ENCODE data around the gene SV2B. TPM values are rescaled to one million over a fixed set of nuclear protein-coding genes. Genes with fewer than 3 reads are reported as not detected.

The SV2B gene
- total RNA-seq, 1 experiment from 2014 or later: not detected

DNA sequence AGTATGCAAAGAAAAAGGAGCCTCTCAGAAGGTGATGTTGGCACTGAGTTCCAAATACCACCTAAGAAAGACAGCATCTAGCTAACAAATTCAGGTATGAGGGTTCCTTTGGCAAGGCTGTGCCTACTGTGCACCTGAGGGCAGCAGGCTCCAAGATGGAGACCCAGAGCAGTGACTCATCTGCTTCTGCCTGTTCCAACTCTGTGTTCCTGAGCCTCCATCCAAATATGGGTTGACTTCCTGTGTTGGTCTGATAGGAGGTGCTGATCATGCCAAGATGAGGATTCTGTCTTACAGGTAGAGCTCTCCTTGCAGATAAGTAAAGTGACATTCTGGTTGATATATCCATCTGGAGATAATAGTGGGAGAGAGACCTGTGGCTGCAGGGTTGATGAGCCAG is 26.0 kb downstream of the SV2B start:
- peaks cover 91% of the 10 kb centered on the region for H3K27me3 ChIP-seq (ENCODE audit: insufficient read depth, low read depth)
- BruUV-seq (replicated peaks): no TSS peak

DNA sequence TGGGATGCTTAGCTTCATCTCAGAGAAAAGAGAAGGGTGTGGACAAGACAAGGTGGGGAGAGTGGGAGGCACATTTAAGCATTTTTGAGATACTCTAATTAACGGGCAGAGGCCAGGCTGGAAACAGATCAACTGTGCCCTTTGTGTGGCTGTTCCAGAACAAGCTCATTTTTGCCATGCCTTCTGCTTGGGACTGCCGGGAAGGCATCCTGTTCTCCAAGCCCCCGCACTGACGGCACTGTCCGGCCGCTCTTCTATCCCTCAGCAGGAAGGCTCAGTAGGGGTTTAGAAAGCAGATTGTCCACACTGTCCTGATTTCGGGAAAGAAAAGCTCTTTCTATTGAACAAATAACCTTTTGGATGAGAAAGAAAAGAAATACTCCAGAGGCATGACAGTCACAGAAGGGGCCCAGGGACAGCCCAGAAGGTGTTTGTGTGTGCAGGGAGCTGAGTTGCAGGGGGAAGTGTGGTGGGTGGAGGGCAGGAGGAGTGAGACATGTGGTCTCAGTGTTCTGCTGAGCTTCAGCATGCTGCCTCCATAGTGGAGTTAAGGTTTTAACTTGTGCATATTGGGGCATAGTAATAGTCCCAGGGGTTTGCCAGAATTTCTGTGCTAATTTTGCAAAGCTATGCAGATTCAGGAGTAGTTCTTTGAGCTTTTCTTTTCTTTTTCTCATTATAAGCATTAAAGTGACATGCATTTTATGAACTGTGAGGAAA is 27.3 kb downstream of the SV2B start:
- Histone ChIP-seq H3K36me3 (ENCODE audit: low read depth) (no peaks in the 10 kb centered on the region), H3K4me1 (replicated peaks; ENCODE audit: insufficient read depth) (no peaks in the 10 kb centered on the region), H3K79me2 (ENCODE audit: low read depth) (no peaks in the 10 kb centered on the region), H4K20me1 (ENCODE audit: insufficient read depth) (no peaks in the 10 kb centered on the region), H2AFZ (no peak overlapping the region), H3K4me3 (no peak overlapping the region), H3K9me2 (ENCODE audit: insufficient read depth) (no peaks in the 10 kb centered on the region), H3K9me3 (ENCODE audit: insufficient read depth, low read depth) (no peaks in the 10 kb centered on the region), H3K27me3 (ENCODE audit: insufficient read depth, low read depth) (peaks cover 93% of the 10 kb centered on the region), H3F3A (ENCODE audit: insufficient read depth, low read depth) (no peaks in the 10 kb centered on the region), H3K27ac (no peak overlapping the region), H3K4me2 (no peak overlapping the region)
- TF ChIP-seq, protein P1, sequence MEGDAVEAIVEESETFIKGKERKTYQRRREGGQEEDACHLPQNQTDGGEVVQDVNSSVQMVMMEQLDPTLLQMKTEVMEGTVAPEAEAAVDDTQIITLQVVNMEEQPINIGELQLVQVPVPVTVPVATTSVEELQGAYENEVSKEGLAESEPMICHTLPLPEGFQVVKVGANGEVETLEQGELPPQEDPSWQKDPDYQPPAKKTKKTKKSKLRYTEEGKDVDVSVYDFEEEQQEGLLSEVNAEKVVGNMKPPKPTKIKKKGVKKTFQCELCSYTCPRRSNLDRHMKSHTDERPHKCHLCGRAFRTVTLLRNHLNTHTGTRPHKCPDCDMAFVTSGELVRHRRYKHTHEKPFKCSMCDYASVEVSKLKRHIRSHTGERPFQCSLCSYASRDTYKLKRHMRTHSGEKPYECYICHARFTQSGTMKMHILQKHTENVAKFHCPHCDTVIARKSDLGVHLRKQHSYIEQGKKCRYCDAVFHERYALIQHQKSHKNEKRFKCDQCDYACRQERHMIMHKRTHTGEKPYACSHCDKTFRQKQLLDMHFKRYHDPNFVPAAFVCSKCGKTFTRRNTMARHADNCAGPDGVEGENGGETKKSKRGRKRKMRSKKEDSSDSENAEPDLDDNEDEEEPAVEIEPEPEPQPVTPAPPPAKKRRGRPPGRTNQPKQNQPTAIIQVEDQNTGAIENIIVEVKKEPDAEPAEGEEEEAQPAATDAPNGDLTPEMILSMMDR (conservative IDR thresholded peaks at IDR 0.05): no peak
- TF ChIP-seq EZH2 (IDR thresholded peaks at IDR 0.05; ENCODE audit: low read depth): no peak
- BruUV-seq (replicated peaks): no TSS peak
- ChIA-PET CTCF (no interaction called here), POLR2A (ENCODE audit: unreplicated experiment) (no interaction called here)
- intact Hi-C loops (cut with micrococcal nuclease; ENCODE audit: unreplicated experiment): no loop called here
- DNase-seq: no peak

More for the DNA sequence above, 26.0 kb downstream of the SV2B start:
- no peak overlapping the region for H2AFZ ChIP-seq
- no peaks in the 10 kb centered on the region for H3K36me3 ChIP-seq (ENCODE audit: low read depth)
- TF ChIP-seq, protein P1 (conservative IDR thresholded peaks at IDR 0.05): no peak
- TF ChIP-seq EZH2 (IDR thresholded peaks at IDR 0.05; ENCODE audit: low read depth): no peak
- H3K27ac ChIP-seq: no peak overlapping the region
- H3K4me3 ChIP-seq: no peak overlapping the region
- H3K9me3 ChIP-seq (ENCODE audit: insufficient read depth, low read depth): no peaks in the 10 kb centered on the region
- DNase-seq: no peak
- POLR2A ChIA-PET (ENCODE audit: unreplicated experiment): no interaction called here
- H3K79me2 ChIP-seq (ENCODE audit: low read depth): no peaks in the 10 kb centered on the region
- CTCF ChIA-PET: no interaction called here
- intact Hi-C loops (cut with micrococcal nuclease; ENCODE audit: unreplicated experiment): no loop called here
- no peak overlapping the region for H3K4me2 ChIP-seq
- H4K20me1 ChIP-seq (ENCODE audit: insufficient read depth): no peaks in the 10 kb centered on the region
- no peaks in the 10 kb centered on the region for H3K4me1 ChIP-seq (replicated peaks; ENCODE audit: insufficient read depth)
- H3F3A ChIP-seq (ENCODE audit: insufficient read depth, low read depth): no peaks in the 10 kb centered on the region
- H3K9me2 ChIP-seq (ENCODE audit: insufficient read depth): no peaks in the 10 kb centered on the region

DNA sequence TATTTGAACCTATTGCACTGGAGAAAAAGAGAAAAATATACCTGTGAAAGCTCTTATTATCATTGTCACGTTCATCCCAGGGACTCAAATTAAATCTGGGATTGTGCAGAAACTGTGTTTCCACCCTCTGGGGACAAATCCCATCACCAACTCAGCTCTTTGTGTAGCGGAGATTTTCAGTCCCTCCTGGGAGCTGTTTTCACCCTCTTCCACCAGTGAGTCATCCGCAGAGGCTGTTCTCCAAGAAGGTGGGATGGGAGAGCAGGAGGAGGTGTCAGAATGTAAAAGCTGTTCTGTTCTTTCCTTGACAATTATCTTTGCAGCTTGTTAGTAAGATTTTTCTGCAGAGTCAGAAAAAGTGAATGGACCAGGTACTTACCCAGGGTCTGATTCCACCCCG is 28.0 kb downstream of the SV2B start:
- Histone ChIP-seq H3K9me2 (ENCODE audit: insufficient read depth) (no peaks in the 10 kb centered on the region), H3K36me3 (ENCODE audit: low read depth) (no peaks in the 10 kb centered on the region), H3K27ac (no peak overlapping the region), H2AFZ (no peak overlapping the region), H3K4me2 (no peak overlapping the region), H3K4me3 (no peak overlapping the region), H3K27me3 (ENCODE audit: insufficient read depth, low read depth) (peaks cover 93% of the 10 kb centered on the region), H3K9me3 (ENCODE audit: insufficient read depth, low read depth) (no peaks in the 10 kb centered on the region), H3K4me1 (replicated peaks; ENCODE audit: insufficient read depth) (no peaks in the 10 kb centered on the region), H4K20me1 (ENCODE audit: insufficient read depth) (no peaks in the 10 kb centered on the region), H3K79me2 (ENCODE audit: low read depth) (no peaks in the 10 kb centered on the region), H3F3A (ENCODE audit: insufficient read depth, low read depth) (no peaks in the 10 kb centered on the region)
- POLR2A ChIA-PET (ENCODE audit: unreplicated experiment): no interaction called here
- no TSS peak for BruUV-seq (replicated peaks)
- TF ChIP-seq EZH2 (IDR thresholded peaks at IDR 0.05; ENCODE audit: low read depth): no peak
- intact Hi-C loops (cut with micrococcal nuclease; ENCODE audit: unreplicated experiment): no loop called here
- CTCF ChIA-PET: no interaction called here
- no peak for DNase-seq

DNA sequence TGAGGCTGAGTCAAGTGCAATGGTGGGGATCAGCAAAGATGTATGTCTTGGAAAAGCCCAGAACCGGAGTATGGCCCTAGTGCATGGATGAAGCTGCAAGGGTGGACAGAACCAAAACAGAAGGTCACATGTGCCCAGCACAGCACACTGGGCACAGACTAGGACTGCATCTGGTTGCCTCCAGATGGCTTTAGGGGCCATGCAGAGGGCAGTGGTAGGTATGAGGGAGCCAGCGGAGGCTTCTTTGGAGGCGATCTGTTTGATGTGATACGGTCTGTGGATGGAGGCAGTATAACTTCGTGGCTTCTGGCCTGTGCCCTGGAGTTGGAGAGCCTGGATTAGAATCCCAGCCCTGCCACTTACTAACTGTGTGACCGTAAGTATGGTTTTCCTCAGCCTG is 29.4 kb downstream of the SV2B start:
- TF ChIP-seq, protein P1 (conservative IDR thresholded peaks at IDR 0.05): no peak
- TF ChIP-seq EZH2 (IDR thresholded peaks at IDR 0.05; ENCODE audit: low read depth): no peak
- H3K36me3 ChIP-seq (ENCODE audit: low read depth): no peaks in the 10 kb centered on the region
- no peak for DNase-seq
- no peaks in the 10 kb centered on the region for H3K9me2 ChIP-seq (ENCODE audit: insufficient read depth)
- H3F3A ChIP-seq (ENCODE audit: insufficient read depth, low read depth): no peaks in the 10 kb centered on the region
- H3K79me2 ChIP-seq (ENCODE audit: low read depth): no peaks in the 10 kb centered on the region
- no peak overlapping the region for H2AFZ ChIP-seq
- H3K9me3 ChIP-seq (ENCODE audit: insufficient read depth, low read depth): no peaks in the 10 kb centered on the region
- peaks cover 94% of the 10 kb centered on the region for H3K27me3 ChIP-seq (ENCODE audit: insufficient read depth, low read depth)
- no peak overlapping the region for H3K27ac ChIP-seq
- H4K20me1 ChIP-seq (ENCODE audit: insufficient read depth): no peaks in the 10 kb centered on the region
- BruUV-seq (replicated peaks): no TSS peak
- no peak overlapping the region for H3K4me3 ChIP-seq
- intact Hi-C loops (cut with micrococcal nuclease; ENCODE audit: unreplicated experiment): no loop called here
- POLR2A ChIA-PET (ENCODE audit: unreplicated experiment): no interaction called here
- H3K4me2 ChIP-seq: no peak overlapping the region
- CTCF ChIA-PET: no interaction called here
- no peaks in the 10 kb centered on the region for H3K4me1 ChIP-seq (replicated peaks; ENCODE audit: insufficient read depth)
